COLO668 (cell line): Measurements from ENCODE around the gene SMIM44.
"Not testable (repeated sequence)": the region's sequence is repeated elsewhere in the genome, so short reads cannot be mapped to it uniquely, and the experiment has no call there.

ENCODE experiments used
- DNase-seq: peaks from one replicate; lab custom pipeline; 2025; ENCODE audit not compliant: unreplicated experiment; lab: John Stamatoyannopoulos, UW

SMIM44 gene

DNA sequence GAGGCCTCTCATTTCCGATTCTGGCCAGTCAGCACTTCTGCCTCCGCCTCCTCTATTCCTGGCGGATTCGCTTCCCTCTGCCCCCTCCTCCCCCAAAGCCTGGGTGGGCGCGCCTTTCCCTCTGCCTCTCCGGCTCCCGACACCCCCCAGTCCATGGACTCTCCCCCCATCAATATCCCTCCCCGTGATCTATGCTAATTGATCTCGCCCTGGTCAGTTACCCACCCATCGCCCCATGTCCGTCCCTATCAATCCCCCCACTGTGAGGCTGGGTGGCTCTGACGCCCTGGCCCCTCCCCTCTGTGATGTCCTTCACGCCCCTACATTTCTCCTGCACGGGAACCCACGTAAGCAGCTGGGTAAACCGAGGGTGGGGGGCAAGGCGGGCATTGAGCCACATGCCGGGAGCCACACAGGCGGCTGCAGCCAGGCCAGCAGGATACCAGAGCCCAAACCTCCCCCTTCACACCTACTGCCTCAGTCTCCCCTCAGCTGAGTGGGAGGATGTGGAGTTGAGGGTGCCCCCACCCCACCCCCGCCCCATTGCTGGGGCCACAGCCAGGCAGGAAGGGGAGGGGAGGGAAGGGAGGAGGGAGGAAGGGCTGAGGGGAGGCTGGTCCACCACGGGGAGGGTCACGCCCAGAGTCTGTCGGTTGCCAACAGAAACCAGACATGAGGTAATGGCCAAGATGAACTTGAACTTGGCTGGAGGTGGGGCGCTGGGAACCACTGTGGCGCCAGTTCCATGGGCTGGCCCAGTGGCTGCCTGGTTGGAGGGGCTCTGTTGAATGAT is 24.0 kb downstream of the SMIM44 start:
- DNase-seq, result no peak

DNA sequence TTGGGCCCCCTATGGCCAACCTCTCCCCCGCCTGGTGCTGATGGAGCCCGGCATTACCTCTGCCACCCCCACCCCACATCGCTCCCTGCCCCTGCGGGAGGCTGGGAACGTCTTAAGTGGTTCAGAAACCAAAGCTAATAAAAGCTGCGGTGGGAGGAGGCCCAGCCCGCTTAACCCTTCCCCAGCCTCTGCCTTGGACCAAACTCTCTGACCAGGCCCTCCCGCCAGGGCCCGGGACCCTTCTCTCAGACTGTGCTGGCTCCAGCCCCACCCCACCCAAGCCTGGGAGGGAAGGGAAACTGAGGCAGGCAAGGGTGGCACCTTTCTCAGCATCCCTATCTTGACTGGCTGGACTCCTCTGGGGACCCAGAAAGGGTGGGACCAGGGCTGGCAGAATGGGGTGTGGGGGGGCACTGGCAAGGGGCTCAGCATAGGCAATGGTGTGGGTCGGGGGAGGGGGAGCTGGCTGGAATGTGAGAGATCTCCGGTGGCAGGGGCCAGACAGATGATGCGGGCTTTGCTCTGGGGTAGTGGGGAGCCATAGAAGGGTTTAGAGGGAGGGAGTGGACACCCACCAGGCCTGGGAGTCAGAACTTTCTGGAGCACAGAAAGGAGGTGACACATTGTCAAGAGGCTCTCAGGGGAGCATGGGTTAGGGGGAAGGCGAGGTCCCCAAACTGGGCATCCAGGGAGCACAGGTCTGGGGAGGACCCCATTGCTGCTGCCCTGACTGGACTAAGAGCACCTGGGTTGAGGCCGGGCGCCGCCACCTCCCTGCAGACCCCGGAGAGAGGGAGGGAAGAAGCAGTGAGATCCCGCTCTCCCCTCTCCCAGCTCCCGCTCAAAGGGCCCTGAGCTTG is 24.8 kb downstream of the SMIM44 start:
- DNase-seq, result no peak

DNA sequence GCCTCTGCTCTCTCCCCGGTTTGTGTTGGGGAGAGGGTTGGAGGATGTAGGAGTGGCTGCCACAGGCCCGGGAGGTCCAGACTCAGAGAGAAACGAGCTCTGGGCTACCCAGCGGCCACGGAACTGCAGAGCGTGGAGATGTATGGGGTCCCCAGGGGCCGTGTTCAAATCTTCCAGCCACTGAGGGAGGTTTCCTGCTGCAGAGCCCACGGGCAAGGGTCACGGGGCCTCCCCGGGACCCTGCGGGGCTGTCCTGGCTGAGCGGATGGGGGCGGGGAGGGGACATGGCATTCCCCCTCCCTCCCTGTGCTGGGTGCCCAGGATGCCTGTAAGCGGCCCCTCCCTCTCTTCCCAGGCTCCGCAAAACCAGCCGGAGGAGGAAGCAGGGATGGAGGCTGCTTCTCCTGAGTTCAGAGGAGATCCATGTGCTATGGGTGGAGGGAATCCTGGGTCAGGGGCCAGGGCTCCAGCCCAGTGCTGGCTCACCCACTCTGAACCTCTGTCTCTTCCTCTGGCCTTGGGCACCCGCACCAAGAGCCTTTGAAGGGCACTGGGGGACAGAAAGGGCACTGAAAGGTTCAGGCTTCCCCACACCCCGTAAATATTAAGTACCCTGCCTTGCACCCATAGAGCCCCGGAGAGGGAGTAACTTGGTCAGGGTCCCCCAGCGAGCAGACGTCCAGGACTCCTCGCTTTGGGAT is 25.6 kb downstream of the SMIM44 start:
- DNase-seq, result no peak

DNA sequence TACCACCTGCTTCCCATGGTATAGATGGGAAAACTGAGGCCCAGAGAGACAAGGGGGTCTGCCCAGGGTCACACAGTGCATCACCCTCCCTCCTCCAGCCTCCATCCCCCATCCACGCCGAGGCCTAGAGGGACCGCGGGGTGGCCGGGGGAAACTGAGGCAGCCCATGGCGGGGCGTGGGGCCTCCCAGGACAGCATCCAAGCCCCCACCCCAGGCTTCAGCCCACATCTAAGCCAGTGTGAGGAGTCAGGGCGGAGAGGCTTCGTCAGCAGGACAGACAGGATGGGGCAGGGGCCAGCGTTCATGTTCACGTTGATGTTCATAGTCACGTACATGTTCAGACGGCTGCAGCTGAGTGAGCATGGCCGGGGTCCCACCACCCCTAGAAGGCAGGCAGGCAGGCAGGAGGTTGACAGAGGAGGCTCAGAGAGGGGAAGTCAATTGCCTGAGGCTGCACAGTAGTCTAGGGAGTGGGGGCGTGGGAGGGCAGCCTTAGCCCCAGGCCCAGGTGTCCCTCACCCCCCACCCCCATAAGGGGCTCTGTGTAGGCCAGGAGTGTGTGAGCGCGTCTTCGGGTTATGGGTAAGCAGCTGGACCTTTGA is 26.2 kb downstream of the SMIM44 start:
- no peak for DNase-seq

DNA sequence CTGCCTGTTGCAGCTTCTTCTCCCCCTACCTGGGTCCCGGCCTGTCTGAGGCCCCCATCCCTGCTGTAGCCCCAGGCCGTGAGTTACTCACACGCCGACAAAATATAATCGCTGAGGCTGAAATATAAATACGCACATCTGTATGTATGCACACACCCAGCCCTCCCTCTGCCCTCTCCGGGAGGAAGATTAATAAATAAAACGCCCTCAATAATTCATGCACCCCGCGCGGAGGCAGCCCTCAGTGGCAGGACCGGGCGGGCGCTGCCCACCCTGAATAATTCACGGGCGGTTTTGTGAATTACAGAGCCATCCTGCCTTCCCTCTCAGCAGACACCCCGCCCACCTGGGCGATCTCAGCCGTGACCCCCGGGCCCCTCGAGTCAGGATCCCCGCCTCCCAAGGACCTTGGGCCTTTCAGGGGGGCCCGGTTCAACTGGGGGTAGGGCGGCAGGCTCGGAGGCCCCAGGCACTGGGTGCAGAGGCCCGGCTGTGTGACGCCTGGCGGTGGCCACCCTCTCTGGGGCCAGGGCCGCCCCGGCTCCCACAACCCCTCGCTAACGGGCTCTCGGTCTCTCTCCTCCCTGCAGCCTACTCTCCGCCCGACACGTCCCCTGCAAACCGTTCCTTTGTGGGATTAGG is 27.2 kb downstream of the SMIM44 start:
- no peak for DNase-seq

DNA sequence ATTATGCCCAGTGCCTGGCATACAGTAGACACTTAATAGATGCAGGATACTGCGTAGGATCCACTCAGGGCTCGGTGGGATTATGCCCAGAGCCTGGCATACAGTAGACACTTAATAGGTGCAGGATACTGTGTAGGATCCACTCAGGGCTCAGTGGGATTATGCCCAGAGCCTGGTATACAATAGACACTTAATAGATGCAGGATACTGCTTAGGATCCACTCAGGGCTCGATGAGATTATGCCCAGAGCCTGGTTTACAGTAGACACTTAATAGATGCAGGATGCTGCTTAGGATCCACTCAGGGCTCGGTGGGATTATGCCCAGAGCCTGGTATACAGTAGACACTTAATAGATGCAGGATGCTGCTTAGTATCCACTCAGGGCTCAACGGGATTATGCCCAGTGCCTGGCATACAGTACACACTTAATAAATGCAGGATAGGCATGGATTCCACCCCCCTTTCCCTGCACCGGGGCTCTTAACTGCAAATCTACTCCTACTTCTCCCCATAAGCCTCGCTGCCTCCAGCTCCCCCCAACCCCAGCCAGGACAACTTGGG is 27.8 kb downstream of the SMIM44 start:
- DNase-seq, result no peak

DNA sequence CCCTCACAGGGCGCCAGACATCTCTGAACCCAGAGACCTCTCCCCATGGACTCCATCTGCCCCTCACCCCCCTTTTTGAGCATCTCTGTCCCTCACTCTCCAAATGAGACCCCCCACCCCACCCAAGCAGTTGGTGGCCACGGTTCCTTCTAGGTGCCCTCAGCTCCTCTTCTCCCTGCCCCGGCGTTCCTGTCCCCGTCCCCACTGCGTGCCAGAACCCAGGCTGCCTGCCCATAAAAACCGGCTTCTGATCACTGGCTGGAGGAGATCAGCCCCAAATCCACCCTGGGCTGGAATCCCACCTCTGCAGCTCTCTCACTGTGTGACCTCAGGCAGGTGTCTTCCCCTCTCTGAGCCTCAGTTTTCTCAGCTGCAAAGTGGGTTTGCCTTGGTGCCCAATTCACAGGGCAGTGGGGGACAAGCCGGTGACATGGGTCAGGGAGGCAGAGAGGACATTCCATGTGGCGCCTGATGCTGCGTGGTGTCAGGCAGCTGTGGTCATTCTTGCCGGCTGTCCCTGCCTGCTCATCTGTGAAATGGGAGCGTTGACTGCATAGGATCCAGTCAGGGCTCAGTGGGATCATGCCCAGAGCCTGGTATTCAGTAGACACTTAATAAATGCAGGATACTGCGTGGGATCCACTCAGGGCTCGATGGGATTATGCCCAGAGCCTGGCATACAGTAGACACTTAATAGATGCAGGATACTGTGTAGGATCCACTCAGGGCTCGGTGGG is 28.4 kb downstream of the SMIM44 start:
- DNase-seq, result no peak

DNA sequence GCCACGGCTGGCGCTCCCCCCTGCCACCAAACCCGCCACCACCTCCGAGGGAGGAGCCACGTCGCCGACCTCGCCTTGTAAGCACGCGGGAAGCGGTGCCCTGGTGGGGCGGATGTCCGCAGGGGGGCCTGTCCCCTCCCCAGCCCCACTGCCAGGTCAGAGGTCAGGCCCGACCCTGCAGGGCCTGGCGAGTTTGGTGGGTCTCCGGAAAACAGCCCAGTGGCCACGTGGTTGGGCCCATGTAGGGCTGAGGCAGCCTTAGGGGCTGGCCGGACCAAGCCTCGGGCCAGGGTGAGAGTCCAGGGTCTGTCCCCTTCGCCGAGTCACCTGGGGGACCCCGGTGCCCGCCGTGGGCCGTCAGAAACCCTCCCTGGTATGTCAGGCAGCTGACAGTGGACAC is 29.4 kb downstream of the SMIM44 start:
- DNase-seq, result no peak

DNA sequence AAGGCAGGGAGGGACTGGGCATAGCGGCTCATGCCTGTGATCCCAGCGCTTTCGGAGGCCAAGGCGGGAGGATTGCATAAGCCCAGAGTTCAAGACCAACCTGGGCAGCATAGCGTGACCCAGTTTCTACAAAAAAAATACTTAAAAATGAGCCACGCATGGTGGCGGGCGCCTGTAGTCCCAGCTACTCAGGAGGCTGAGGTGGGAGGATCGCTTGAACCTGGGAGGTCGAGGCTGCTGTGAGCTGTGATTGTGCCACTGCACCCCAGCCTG is 30.4 kb downstream of the SMIM44 start:
- not testable (repeated sequence) for DNase-seq

DNA sequence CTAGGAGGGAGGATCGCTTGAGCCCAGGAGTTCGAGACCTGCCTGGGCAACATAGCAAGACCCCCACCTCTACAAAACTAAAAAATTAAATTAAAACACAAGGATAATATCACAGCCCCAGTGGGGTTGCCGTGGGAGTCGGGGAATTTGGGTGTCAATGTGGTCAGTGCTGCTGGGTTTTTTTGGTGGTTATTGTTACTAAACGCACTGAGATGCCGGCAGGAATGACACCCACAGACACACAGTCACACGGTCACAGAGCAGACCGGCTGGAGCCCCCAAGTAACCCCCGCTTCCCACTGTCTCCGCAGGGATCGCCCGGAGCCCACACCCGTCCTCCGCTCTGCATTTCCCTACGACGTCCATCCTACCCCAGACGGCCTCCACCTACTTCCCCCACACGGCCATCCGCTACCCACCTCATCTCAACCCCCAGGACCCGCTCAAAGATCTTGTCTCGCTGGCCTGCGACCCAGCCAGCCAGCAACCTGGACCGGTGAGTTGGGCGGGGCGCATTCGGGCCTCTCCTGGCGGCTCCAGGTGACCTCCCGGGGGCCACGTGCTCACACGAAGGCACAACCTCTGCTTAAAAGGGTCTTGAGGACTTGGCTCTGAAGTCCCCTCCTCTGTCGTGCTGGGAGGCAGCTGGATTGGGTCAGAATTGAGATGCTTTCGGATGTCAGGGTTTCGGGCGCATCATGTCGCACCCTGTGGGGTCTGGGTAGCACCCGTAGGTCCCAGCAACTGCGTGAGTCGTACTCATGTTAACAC is 30.9 kb downstream of the SMIM44 start:
- DNase-seq, result no peak

DNA sequence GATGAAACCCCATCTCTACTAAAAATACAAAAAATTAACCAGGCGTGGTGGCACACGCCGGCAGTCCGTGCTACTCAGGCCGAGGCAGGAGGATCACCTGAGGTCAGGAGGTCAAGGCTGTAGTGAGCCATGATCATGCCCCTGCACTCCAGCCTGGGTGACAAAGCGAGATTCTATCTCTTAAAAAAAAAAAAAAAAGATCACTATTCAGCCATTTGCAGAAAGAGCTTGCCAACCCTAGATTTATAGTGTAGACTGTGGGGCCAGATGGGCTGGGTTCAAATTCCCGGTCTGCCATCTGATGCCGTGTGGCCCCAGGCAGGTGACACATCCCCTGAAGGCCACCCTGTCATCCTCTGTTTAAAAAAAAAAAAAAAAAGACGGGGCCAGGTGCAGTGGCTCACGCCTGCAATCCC is 31.8 kb downstream of the SMIM44 start:
- DNase-seq, result no peak

DNA sequence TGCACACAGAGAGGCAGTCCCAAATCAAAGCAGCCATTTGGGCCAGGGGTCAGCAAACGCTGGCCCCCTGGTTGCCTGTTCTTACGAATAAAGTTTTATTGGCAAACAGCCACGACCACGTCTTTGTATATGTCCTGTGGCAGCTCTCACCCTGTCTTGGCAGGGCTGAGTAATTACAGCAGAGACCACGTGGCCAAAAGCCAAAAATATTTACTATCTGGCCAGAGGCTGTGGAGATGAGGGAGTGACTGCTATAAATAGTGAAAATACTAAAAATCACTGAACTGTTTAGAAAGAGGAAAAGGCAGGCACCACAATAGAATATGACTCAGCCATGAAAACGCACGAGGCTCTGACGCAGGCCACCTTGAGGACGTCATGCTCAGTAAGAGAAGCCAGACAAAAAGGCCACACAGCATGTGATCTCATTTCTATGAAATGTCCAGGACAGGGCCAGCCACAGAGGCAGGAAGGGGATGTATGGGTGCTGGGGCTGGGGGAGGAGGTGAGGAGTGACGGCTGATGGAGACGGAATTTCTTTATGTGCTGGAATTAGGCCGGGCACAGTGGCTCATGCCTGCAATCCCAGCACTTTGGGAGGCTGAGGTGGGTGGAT is 32.3 kb downstream of the SMIM44 start:
- DNase-seq, result no peak

DNA sequence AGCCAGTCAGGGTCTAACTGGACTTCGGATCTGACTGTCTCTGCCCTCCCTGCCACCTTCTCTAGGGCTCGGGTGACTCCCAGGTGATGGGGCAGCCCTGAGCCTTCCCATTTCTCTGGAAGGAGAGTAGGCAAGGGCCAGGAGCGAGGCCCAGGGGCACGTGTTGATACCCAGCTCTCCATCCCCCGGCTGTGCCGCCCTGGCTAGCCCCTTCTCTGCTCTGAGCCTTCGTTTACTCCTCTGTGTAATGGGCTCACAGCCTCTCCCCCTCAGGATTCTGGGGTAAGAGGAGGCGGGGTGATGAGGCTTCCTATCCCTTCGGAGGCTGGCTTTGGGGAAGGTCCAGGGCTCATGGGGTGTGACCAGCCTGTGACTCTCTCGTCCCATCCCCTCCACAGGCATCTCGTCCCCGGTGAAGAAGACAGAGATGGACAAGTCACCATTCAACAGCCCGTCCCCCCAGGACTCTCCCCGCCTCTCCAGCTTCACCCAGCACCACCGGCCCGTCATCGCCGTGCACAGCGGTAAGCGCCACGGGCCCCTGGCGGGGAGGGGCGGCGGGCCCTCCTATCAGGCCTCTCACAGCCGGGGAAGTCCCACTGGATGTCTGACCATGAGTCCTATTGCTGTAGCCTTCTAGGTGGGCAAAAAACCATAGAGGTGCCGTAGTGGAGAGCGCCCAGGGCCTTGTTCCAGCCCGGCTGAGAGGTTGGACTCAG is 34.5 kb downstream of the SMIM44 start:
- no peak for DNase-seq

DNA sequence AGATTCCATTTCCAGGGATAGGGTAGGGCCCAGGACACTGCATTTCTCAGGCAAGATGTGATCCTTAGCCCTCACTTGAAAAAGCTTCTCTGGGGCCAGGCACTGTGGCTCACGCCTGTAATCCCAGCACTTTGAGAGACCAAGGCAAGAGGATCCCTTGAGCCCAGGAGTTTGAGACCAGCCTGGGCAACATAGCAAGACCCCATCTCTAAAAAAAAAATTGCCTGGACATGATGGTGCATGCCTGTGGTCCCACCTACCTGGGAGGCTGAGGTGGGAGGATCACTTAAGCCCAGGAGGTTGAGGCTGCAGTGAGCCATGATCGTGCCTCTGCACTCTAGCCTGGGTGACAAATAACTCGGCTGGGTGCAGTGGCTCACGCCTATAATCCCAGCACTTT is 36.6 kb downstream of the SMIM44 start:
- not testable (repeated sequence) for DNase-seq

DNA sequence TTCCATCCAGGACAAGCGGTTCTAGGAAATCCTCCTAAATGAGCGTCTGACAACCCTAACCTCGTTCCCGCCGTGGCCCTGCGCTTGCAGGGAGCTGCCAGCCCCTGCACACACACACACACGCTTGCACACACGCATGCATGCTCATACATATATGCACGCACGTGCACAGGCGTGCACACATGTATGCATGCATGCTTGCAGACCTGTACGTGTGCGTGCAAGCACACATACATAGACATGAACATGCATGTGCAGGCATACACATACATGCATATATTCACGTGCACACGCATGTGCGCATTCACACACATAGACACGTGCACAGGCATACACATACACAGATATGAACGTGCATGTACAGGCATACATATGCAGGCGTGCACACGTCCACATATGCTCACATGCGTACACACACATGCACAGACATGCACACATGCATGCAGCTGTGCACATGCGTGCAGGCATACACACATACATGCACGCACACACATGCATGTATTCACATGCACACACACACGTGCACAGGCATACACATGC is 38.5 kb downstream of the SMIM44 start:
- no peak for DNase-seq

DNA sequence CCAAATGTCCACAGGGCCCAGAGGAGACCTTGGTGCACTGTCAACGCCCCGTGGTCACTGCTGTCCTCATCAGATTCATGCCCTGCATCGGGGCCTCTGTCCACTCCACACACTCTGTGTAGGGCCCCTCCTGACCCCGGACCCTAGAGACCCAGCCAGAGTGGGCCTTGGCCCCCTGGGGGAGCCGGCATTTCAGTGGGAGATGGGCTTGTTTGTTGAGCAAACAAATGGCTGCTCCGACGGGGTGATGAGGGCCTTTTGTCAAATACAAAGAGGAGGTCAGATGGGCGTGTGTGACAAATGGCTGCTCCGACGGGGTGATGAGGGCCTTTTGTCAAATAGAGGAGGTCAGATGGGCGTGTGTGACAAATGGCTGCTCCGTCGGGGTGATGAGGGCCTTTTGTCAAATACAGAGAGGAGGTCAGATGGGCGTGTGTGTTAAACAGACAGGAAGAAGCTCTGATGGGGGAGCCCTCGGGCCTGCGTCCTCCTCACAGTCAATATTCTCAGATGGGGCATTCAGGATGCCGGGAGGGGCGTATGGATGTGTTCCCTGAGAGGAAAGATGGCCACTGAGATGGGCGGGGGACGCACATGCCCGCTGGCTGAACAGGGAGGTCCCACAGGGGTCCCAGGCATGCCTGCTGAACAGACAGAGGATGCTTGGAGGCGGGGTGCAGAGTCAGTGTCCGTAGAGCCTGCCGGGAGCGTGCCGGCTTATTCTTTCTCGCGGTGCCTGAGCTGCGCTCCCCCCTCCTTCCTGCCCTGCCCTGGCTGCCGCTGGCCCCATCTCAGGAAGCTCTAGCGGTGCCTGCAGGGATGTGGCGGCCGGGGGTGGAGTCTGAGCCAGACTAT is 39.2 kb downstream of the SMIM44 start:
- no peak for DNase-seq

DNA sequence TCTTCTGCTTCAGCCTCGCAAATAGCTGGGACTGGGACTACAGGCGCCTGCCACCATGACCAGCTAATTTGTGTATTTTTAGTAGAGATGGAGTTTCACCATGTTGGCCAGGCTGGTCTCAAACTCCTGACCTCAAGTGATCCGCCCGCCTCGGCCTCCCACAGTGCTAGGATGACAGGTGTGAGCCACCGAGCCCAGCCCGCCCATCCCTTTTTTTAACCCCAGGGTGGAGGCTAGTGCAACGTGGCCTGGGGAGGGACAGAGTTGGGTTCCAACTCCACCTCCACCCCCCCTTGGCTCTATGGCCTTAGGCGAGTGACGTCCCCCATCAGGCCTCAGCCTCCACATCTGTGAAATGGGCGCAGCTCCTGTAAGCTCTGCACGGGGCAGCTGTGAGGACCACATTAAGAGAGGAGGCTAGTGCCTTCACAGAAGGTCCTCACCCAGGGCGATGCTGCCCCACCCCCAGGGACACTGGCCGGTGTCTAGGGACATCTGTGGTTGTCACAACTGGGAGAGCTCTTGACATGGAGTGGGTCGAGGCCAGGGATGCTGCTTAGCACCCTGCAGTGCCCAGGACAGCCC is 40.7 kb downstream of the SMIM44 start:
- no peak for DNase-seq
